ENCODE results near the gene TACC3. TPM values are rescaled to one million over a fixed set of nuclear protein-coding genes. Genes with fewer than 3 reads are reported as not detected.

Gene TACC3
- total and polyA plus RNA-seq, 2 of the 8 experiments (the other 6 are each of a cell fraction or from before 2014, with no cell fraction given): 73.8 to 148 TPM

- no peak for TF ChIP-seq RNF2 (IDR thresholded peaks at IDR 0.05; ENCODE audit: borderline replicate concordance, low read depth, low read length, missing control alignments, poor library complexity, severe bottlenecking)
Measured at GRCh38 chr4:1720163-1720983, 948 bp upstream of the TACC3 start (continued).
